ENCODE results near the gene CMC1. TPM values are rescaled to one million over a fixed set of nuclear protein-coding genes. Genes with fewer than 3 reads are reported as not detected.

The CMC1 gene
- total RNA-seq, 2 donors from 2014 or later = 22.8 to 24.2 TPM

GRCh38 chr3:28326458-28326926, 85.1 kb downstream of the CMC1 start:
- peak; percentile 94 for ATAC-seq (replicated peaks in 1 of 2)
- H3K36me3 Mint-ChIP-seq (ENCODE audit: insufficient read depth in 2 of 2) = peaks cover 4 to 9% of the 10 kb centered on the region in 2 donors
- peak; percentile 41 to 48 for DNase-seq
- H3K4me1 Mint-ChIP-seq (ENCODE audit: low read depth) = peaks cover 13% of the 10 kb centered on the region
- no peaks in the 10 kb centered on the region for H3K27me3 Mint-ChIP-seq (ENCODE audit: low read depth)
- H3K4me3 Mint-ChIP-seq = peak overlapping the region in 1 of 2 donors; percentile 13
- no peaks in the 10 kb centered on the region for H3K9me3 Mint-ChIP-seq
- H3K27ac Mint-ChIP-seq = peak overlapping the region; percentile 31

GRCh38 chr3:28328188-28329151, 87.1 kb downstream of the CMC1 start:
- no peak for DNase-seq
- ATAC-seq (replicated peaks in 1 of 2) = peak in 1 of 2 donors; percentile 5
- peaks cover 12% of the 10 kb centered on the region for H3K4me1 Mint-ChIP-seq (ENCODE audit: low read depth)
- H3K4me3 Mint-ChIP-seq = peak overlapping the region in 1 of 2 donors; percentile 52
- no peaks in the 10 kb centered on the region for H3K27me3 Mint-ChIP-seq (ENCODE audit: low read depth)
- H3K36me3 Mint-ChIP-seq (ENCODE audit: insufficient read depth in 2 of 2) = peaks cover 4 to 9% of the 10 kb centered on the region in 2 donors
- H3K27ac Mint-ChIP-seq = peak overlapping the region; percentile 68
- H3K9me3 Mint-ChIP-seq = no peaks in the 10 kb centered on the region

GRCh38 chr3:28334552-28334951, 93.1 kb downstream of the CMC1 start:
- Mint-ChIP-seq H3K36me3 (ENCODE audit: insufficient read depth in 2 of 2) (peaks cover 0 to 5% of the 10 kb centered on the region in 2 donors), H3K9me3 (no peaks in the 10 kb centered on the region), H3K4me1 (ENCODE audit: low read depth) (peaks cover 9% of the 10 kb centered on the region), H3K27me3 (ENCODE audit: low read depth) (no peaks in the 10 kb centered on the region), H3K4me3 (no peak overlapping the region), H3K27ac (no peak overlapping the region)
- ATAC-seq (replicated peaks in 1 of 2) (no peak), DNase-seq (no peak)

GRCh38 chr3:28335246-28335645, 93.8 kb downstream of the CMC1 start:
- H3K9me3 Mint-ChIP-seq = no peaks in the 10 kb centered on the region
- H3K27ac Mint-ChIP-seq = no peak overlapping the region
- H3K36me3 Mint-ChIP-seq (ENCODE audit: insufficient read depth in 2 of 2) = peaks cover 0 to 7% of the 10 kb centered on the region in 2 donors

GRCh38 chr3:28337230-28337629, 95.8 kb downstream of the CMC1 start:
- no peak for ATAC-seq (replicated peaks in 1 of 2)
- H3K4me1 Mint-ChIP-seq (ENCODE audit: low read depth) = peaks cover 13% of the 10 kb centered on the region
- DNase-seq = no peak
- no peaks in the 10 kb centered on the region for H3K27me3 Mint-ChIP-seq (ENCODE audit: low read depth)
- H3K4me3 Mint-ChIP-seq = no peak overlapping the region
- no peaks in the 10 kb centered on the region for H3K9me3 Mint-ChIP-seq
- peaks cover 0 to 7% of the 10 kb centered on the region in 2 donors for H3K36me3 Mint-ChIP-seq (ENCODE audit: insufficient read depth in 2 of 2)
- no peak overlapping the region for H3K27ac Mint-ChIP-seq

More at GRCh38 chr3:28335246-28335645, 93.8 kb downstream of the CMC1 start:
- Mint-ChIP-seq H3K27me3 (ENCODE audit: low read depth) (no peaks in the 10 kb centered on the region), H3K4me3 (no peak overlapping the region), H3K4me1 (ENCODE audit: low read depth) (peaks cover 9% of the 10 kb centered on the region)
- DNase-seq = no peak
- ATAC-seq (replicated peaks in 1 of 2) = no peak

- Mint-ChIP-seq H3K27me3 (ENCODE audit: low read depth) (no peaks in the 10 kb centered on the region), H3K27ac (peak overlapping the region; percentile 58), H3K36me3 (ENCODE audit: insufficient read depth in 2 of 2) (peaks cover 0 to 4% of the 10 kb centered on the region in 2 donors), H3K4me3 (peak overlapping the region; percentile 3 to 37), H3K4me1 (ENCODE audit: low read depth) (peaks cover 52% of the 10 kb centered on the region), H3K9me3 (no peaks in the 10 kb centered on the region)
- DNase-seq (no peak), ATAC-seq (replicated peaks in 1 of 2) (no peak)
Observed at GRCh38 chr3:28343144-28343543, 101.7 kb downstream of the CMC1 start.

- peak overlapping the region in 1 of 2 donors; percentile 100 for H3K4me3 Mint-ChIP-seq
- H3K4me1 Mint-ChIP-seq (ENCODE audit: low read depth) = peaks cover 62% of the 10 kb centered on the region
- ATAC-seq (replicated peaks in 1 of 2) (no peak), DNase-seq (no peak)
- no peaks in the 10 kb centered on the region for H3K36me3 Mint-ChIP-seq (ENCODE audit: insufficient read depth in 2 of 2)
- no peaks in the 10 kb centered on the region for H3K9me3 Mint-ChIP-seq
- peak overlapping the region; percentile 73 for H3K27ac Mint-ChIP-seq
- no peaks in the 10 kb centered on the region for H3K27me3 Mint-ChIP-seq (ENCODE audit: low read depth)
Observed at GRCh38 chr3:28345690-28346089, 104.3 kb downstream of the CMC1 start.

GRCh38 chr3:28347374-28348264, 106.2 kb downstream of the CMC1 start:
- Mint-ChIP-seq H3K4me1 (ENCODE audit: low read depth) (peaks cover 54% of the 10 kb centered on the region), H3K27me3 (ENCODE audit: low read depth) (no peaks in the 10 kb centered on the region)

GRCh38 chr3:28348265-28348628, 106.8 kb downstream of the CMC1 start:
- DNase-seq = no peak
- Mint-ChIP-seq H3K9me3 (no peaks in the 10 kb centered on the region), H3K36me3 (ENCODE audit: insufficient read depth in 2 of 2) (peaks cover 4 to 5% of the 10 kb centered on the region in 2 donors), H3K4me3 (peak overlapping the region; percentile 97 to 100), H3K27me3 (ENCODE audit: low read depth) (no peaks in the 10 kb centered on the region), H3K4me1 (ENCODE audit: low read depth) (peaks cover 48% of the 10 kb centered on the region), H3K27ac (peak overlapping the region; percentile 99)
- ATAC-seq (replicated peaks in 1 of 2) = peak; percentile 86 to 87

More at GRCh38 chr3:28347374-28348264, 106.2 kb downstream of the CMC1 start:
- no peak for ATAC-seq (replicated peaks in 1 of 2)
- no peaks in the 10 kb centered on the region for H3K9me3 Mint-ChIP-seq
- H3K4me3 Mint-ChIP-seq = peak overlapping the region; percentile 97 to 100
- peaks cover 4 to 5% of the 10 kb centered on the region in 2 donors for H3K36me3 Mint-ChIP-seq (ENCODE audit: insufficient read depth in 2 of 2)
- DNase-seq = peak; percentile 1 to 2
- peak overlapping the region; percentile 99 for H3K27ac Mint-ChIP-seq

GRCh38 chr3:28348629-28349468, 107.4 kb downstream of the CMC1 start, which contains the start of the genes AZI2 and ZCWPW2:
Gene AZI2 (minus strand): TSS chr3:28348824. CDS start chr3:28340617, 8,207 bp downstream.
Gene ZCWPW2 (plus strand): TSS chr3:28348721. CDS start chr3:28413069, 64,348 bp downstream.
- peak within 1 kb of the TSS; percentile 97 to 100 for H3K4me3 Mint-ChIP-seq
- H3K9me3 Mint-ChIP-seq = no peaks in the 10 kb centered on the region
- H3K27ac Mint-ChIP-seq = peak within 1 kb of the TSS; percentile 99
- ATAC-seq (replicated peaks in 1 of 2) (peak; percentile 91), DNase-seq (peak; percentile 94)
- H3K36me3 Mint-ChIP-seq (ENCODE audit: insufficient read depth in 2 of 2) = peaks cover 5 to 6% of the 10 kb centered on the region in 2 donors
- no peaks in the 10 kb centered on the region for H3K27me3 Mint-ChIP-seq (ENCODE audit: low read depth)
- peaks cover 45% of the 10 kb centered on the region for H3K4me1 Mint-ChIP-seq (ENCODE audit: low read depth)

GRCh38 chr3:28349469-28350000, 108.1 kb downstream of the CMC1 start:
- no peak for ATAC-seq (replicated peaks in 1 of 2)
- Mint-ChIP-seq H3K4me3 (peak overlapping the region; percentile 97 to 100), H3K36me3 (ENCODE audit: insufficient read depth in 2 of 2) (peaks cover 5 to 6% of the 10 kb centered on the region in 2 donors), H3K27ac (peak overlapping the region; percentile 99), H3K4me1 (ENCODE audit: low read depth) (peaks cover 45% of the 10 kb centered on the region), H3K9me3 (no peaks in the 10 kb centered on the region), H3K27me3 (ENCODE audit: low read depth) (no peaks in the 10 kb centered on the region)
- DNase-seq = no peak

All from activated T-cell treated with anti-CD3 and anti-CD28 coated beads, Interleukin-2, amount 50 U/mL, for 72 hours (primary cell).